Inferior parietal cortex (tissue), 1 donor: Measurements from ENCODE around the gene C3orf22.
A peak's percentile ranks its signal among the peaks of the same experiment; 100 is the strongest.
"Not testable (repeated sequence)": the region's sequence is repeated elsewhere in the genome, so short reads cannot be mapped to it uniquely, and the experiment has no call there.

Experiments used
- DNase-seq: peaks from one replicate; pipeline ENCODE4 v3.0.0-alpha.2; 2016; ENCODE audit errors: extremely low spot score

Gene C3orf22, protein sequence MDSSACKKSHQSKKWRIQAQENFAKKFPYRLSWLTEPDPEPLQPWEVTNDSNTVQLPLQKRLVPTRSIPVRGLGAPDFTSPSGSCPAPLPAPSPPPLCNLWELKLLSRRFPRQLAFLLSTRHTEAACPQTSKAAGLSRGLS

GRCh38 chr3:126558336-126559071 lies at the start of gene C3orf22:
Gene C3orf22, minus strand, starts transcription at chr3:126558932. Its CDS starts 5,542 bp downstream, at chr3:126553390.
- DNase-seq: no peak

GRCh38 chr3:126607214-126607908 lies 48.6 kb upstream of the C3orf22 start:
- DNase-seq: peak; percentile 47

- peak; percentile 54 for DNase-seq
These were observed 47.3 kb upstream of the C3orf22 start for GRCh38 chr3:126606001-126606400.

- no peak for DNase-seq
These were observed 46.0 kb upstream of the C3orf22 start for GRCh38 chr3:126604691-126605090.

GRCh38 chr3:126599101-126599500 lies 40.4 kb upstream of the C3orf22 start:
- no peak for DNase-seq

GRCh38 chr3:126595479-126595878 lies 36.7 kb upstream of the C3orf22 start:
- DNase-seq: not testable (repeated sequence)

DNA sequence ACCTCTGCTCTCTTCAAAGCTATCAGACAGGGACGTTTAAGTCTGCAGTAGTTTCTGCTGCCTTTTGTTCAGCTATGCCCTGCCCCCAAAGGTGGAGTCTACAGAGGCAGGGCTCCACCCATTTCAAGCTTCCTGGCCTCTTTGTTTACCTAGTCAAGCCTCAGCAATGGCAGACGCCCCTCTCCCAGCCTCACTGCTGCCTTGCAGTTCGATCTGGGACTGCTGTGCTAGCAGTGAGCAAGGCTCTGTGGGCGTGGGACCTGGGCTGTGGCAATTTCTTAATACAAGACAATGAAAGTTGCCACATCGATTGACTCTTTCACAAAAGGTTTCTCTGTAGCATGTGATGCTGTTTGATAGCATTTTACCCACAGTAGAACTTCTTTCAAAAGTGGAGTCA lies 32.8 kb upstream of the C3orf22 start:
- DNase-seq: not testable (repeated sequence)

GRCh38 chr3:126582311-126582710 lies 23.6 kb upstream of the C3orf22 start:
- DNase-seq: no peak

- DNase-seq: no peak
These were observed 22.8 kb upstream of the C3orf22 start for GRCh38 chr3:126581569-126581968.

DNA sequence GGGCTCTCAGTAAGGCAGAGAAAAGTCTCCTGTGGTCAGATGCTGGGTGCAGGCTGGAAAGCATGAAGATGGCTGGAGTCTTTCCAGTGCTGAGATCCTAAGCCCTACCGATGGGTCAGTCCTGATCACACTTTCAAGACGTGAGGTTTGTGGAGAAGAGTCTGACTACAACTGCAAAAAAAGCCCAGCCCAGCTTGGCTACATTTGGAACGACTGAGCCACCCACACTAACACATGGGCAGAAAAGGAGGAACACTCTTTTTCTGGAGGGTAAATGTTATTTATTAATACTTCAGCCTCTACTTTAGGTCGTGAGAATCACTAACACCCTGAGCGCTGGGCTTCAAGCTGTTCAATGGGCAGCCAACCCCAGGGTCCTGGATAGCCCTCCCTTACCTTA lies 22.0 kb upstream of the C3orf22 start:
- no peak for DNase-seq

GRCh38 chr3:126578702-126579101 lies 20.0 kb upstream of the C3orf22 start:
- DNase-seq: no peak

DNA sequence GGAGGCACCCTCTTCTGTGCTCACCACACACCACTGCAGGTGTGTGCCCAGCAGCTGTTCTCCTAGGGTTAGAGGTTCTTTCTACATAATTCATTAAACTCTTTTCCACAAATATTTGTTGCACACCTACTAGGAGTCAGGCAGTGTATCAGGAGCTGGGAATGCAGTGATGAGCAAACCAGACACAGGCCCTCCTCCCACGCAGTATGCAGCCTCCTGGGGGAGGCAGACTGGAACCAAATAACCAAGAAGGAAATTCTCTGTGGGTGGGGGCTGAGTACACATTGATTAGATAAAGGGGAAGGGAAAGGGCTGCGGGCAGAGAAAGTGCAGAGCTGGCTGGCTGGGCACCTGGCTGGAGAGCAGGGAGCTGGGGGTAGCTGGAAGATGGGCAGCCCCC lies 18.5 kb upstream of the C3orf22 start:
- DNase-seq: no peak

DNA sequence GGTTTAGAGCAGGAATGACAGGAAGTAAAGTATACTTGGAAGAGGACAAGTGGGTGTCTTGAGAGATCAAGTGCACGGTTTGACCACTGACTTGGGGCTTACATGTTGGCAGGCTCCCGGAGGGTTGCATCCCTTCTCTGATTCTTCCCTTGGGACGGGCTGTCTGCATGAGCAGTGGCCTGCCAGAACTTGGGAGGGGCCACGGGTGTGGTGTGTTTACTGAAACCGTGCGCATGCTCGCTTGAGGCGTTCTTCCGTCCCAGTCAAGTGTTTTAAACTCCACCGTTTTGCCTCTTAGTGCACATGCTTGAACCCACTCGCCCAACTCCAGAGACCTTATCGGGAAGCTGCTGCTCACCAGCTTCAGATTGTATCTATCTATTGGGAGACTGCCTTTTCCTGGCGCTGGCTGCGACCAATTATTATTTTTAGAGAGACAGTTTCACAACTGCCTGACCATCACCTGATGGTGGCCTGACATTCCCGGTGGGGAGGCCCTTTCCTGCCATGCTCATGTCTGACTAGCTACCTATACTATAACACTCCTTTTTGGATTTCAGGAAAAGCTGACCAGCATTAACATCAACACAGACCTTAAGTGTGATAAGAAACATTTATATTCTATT lies 14.9 kb upstream of the C3orf22 start:
- no peak for DNase-seq

- no peak for DNase-seq
These were observed 12.3 kb upstream of the C3orf22 start for GRCh38 chr3:126571078-126571477.

DNA sequence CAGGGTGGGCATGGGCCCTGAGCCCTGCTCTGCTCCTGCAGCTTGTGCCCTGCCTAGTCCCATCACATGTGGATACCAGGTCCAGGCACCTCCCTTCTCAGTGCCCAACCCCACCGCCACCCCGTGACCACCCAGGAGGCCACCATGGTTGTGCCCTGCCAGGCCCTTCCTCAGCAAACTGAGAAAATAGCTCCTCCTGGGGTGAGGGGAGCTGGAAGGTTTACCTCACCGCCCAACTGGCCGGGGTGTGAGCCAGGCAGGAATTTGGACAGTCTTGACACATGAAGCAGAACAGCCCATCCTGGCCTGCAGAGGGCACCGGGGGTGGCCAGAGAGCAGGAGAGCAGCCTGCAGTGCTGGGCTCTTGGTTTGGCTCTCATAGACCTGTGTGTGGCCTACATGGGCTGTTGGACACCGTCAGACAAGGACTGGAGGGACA lies 11.4 kb upstream of the C3orf22 start:
- DNase-seq: no peak

- no peak for DNase-seq
These were observed 10.8 kb upstream of the C3orf22 start for GRCh38 chr3:126569390-126569975.

- DNase-seq: no peak
These were observed 10.1 kb upstream of the C3orf22 start for GRCh38 chr3:126568776-126569342.

GRCh38 chr3:126567696-126568438 lies 9.1 kb upstream of the C3orf22 start:
- no peak for DNase-seq

- DNase-seq: no peak
These were observed 4.1 kb upstream of the C3orf22 start for GRCh38 chr3:126562737-126563276.

DNA sequence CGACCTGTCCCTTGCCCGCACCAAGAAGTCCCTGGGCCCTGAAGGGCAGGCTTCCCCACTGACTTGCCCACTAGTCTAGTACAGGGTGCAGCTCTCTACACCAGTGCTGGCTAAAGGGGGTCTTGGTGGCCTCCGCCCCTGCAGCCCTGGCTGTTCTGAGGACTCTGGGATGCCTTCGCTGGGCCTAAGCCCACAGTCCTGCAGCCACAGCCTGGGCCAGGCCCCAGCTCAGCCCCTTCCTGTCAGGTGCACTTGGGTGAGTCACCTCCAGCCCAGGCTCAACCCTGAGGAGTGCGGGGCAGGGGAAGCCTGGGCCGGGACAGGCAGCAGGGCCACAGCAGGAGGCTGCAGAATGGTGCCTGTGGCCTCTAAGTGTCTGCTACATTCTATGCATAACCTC lies 971 bp downstream of the C3orf22 start:
- no peak for DNase-seq

DNA sequence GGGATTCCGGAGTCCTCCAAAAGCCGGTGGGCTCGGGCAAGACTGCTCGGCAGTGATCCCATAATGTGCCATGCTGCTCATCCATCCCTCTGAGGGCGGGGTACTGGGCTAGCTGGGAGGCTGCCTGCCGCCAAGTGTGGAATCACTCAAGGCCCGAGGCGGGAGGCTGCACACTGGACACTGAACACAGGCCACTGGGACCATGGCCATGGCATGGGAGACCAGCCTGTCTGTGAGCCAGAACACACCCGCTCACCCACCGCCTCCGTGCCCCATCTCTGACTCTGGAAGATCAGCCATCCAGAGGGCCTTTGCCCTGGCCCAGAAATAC lies 1.4 kb downstream of the C3orf22 start:
- no peak for DNase-seq
